Measurements from ENCODE around the gene NRG2.

GRCh38 chr5:139904816-139905661, 138.1 kb downstream of the NRG2 start:
- no peak for TF ChIP-seq EP300 (IDR thresholded peaks at IDR 0.05; ENCODE audit: borderline replicate concordance in 1 of 2, low read depth in 2 of 2, low read length in 2 of 2)
- no peak for TF ChIP-seq POLR2A (IDR thresholded peaks at IDR 0.05; ENCODE audit: control extremely low read depth in 1 of 2, low read depth in 2 of 2, low read length in 2 of 2)
- TF ChIP-seq MAX (IDR thresholded peaks at IDR 0.05): no peak
- TF ChIP-seq SP1 (IDR thresholded peaks at IDR 0.05; ENCODE audit: low read depth, low read length): no peak
- no peak for TF ChIP-seq TEAD4 (IDR thresholded peaks at IDR 0.05; ENCODE audit: low read depth, low read length)
- TF ChIP-seq BCL11A (IDR thresholded peaks at IDR 0.05; ENCODE audit: low read depth in 2 of 2, low read length in 2 of 2): no peak

All from H1 (cell line).